WTC11 (cell line): ENCODE measurements around the gene MAP3K10. TPM values are rescaled to one million over a fixed set of nuclear protein-coding genes. Genes with fewer than 3 reads are reported as not detected.

ENCODE experiments used
- ATAC-seq: fragments of 200-7000 bp; cut with Tn5 transposase; 2 replicates; pipeline ENCODE4 v1.10.0; 2021; ENCODE audit warnings: mild to moderate bottlenecking, moderate library complexity
- CTCF ChIA-PET: fragments of 300-600 bp; sonication (Branson Sonifier 250); formaldehyde crosslinking; loops from one replicate; lab custom pipeline; 2021; ENCODE audit warnings: antibody characterized with exemption; lab: Charles Lee
- POLR2A ChIA-PET: fragments of 350-600 bp; sonication (Branson Sonifier 250); formaldehyde crosslinking; loops from one replicate; lab custom pipeline; 2021; ENCODE audit warnings: antibody characterized with exemption; lab: Charles Lee
- DNase-seq: peaks from one replicate; pipeline ENCODE4 v3.0.0; 2021; ENCODE audit warnings: low spot score
- H3K27ac Mint-ChIP-seq: 2 replicates; pipeline ENCODE4 v1.8.0; 2021; ENCODE audit warnings: mixed read lengths
- H3K27me3 Mint-ChIP-seq: 2 replicates; pipeline ENCODE4 v1.8.0; 2021; ENCODE audit warnings: low read depth, mild to moderate bottlenecking, moderate library complexity, mixed read lengths
- H3K36me3 Mint-ChIP-seq: 2 replicates; pipeline ENCODE4 v1.8.0; 2021; ENCODE audit warnings: mixed read lengths
- H3K4me1 Mint-ChIP-seq: 2 replicates; pipeline ENCODE4 v1.8.0; 2022; ENCODE audit warnings: mixed read lengths
- H3K4me3 Mint-ChIP-seq: 2 replicates; pipeline ENCODE4 v1.8.0; 2021; ENCODE audit warnings: mild to moderate bottlenecking, moderate library complexity, mixed read lengths
- H3K9me3 Mint-ChIP-seq: 2 replicates; pipeline ENCODE4 v1.8.0; 2021; ENCODE audit warnings: mixed read lengths
- FOXJ3 ChIP-seq: sonication (generic); formaldehyde crosslinking; IDR thresholded peaks from 2 replicates; pipeline ENCODE4 v1.9.0; 2021; ENCODE audit warnings: missing genetic modification reagents, mild to moderate bottlenecking, borderline replicate concordance
- FOXP1 ChIP-seq: sonication (generic); formaldehyde crosslinking; IDR thresholded peaks from 2 replicates; pipeline ENCODE4 v1.8.0; 2022; ENCODE audit warnings: missing genetic modification reagents, mild to moderate bottlenecking, moderate library complexity, borderline replicate concordance
- GTF2I ChIP-seq: fragments of 250-450 bp; sonication (Bioruptor Pico); conservative IDR thresholded peaks from 2 replicates; pipeline ENCODE4 v1.4.0; 2021; ENCODE audit warnings: mild to moderate bottlenecking
- NR2C2 ChIP-seq: sonication (generic); formaldehyde crosslinking; IDR thresholded peaks from 2 replicates; pipeline ENCODE4 v1.8.0; 2022; ENCODE audit warnings: mild to moderate bottlenecking, missing genetic modification reagents
- NR3C1 ChIP-seq: sonication (generic); formaldehyde crosslinking; conservative IDR thresholded peaks from 2 replicates; pipeline ENCODE4 v1.8.1; 2023; ENCODE audit warnings: low read depth, mild to moderate bottlenecking, missing genetic modification reagents
- OVOL2 ChIP-seq: fragments of 250-450 bp; sonication (Bioruptor Pico); IDR thresholded peaks from 2 replicates; pipeline ENCODE4 v1.9.0; 2021; ENCODE audit warnings: mild to moderate bottlenecking, borderline replicate concordance
- PRRX2 ChIP-seq: fragments of 250-450 bp; sonication (Bioruptor Pico); IDR thresholded peaks from 2 replicates; pipeline ENCODE4 v1.8.0; 2021; ENCODE audit warnings: mild to moderate bottlenecking
- TP53 ChIP-seq: sonication (generic); formaldehyde crosslinking; IDR thresholded peaks from 2 replicates; pipeline ENCODE4 v1.8.1; 2023; ENCODE audit warnings: mild to moderate bottlenecking, missing genetic modification reagents
- ZNF121 ChIP-seq: sonication (generic); formaldehyde crosslinking; IDR thresholded peaks from 2 replicates; pipeline ENCODE4 v1.8.0; 2023; ENCODE audit warnings: missing genetic modification reagents
- ZNF138 ChIP-seq: sonication (generic); formaldehyde crosslinking; conservative IDR thresholded peaks from 2 replicates; pipeline ENCODE4 v1.8.1; 2022; ENCODE audit warnings: mild to moderate bottlenecking, moderate library complexity, missing genetic modification reagents
- total RNA-seq: library from RNA; stranded (reverse); gene quantifications from 3 replicates; pipeline ENCODE4 v1.2.3, GENCODE V29; 2021
- TF ChIP-seq, protein P1 (sequence below): sonication (generic); formaldehyde crosslinking; IDR thresholded peaks from 2 replicates; pipeline ENCODE4 v1.8.1; 2023; ENCODE audit warnings: mild to moderate bottlenecking, moderate library complexity, missing genetic modification reagents
- TF ChIP-seq, protein P2 (sequence below): fragments of 250-450 bp; sonication (Bioruptor Pico); IDR thresholded peaks from 2 replicates; pipeline ENCODE4 v1.8.0; 2021; ENCODE audit warnings: mild to moderate bottlenecking
- TF ChIP-seq, protein P3 (sequence below): sonication (generic); formaldehyde crosslinking; IDR thresholded peaks from 2 replicates; pipeline ENCODE4 v1.8.0; 2022; ENCODE audit warnings: mild to moderate bottlenecking, missing genetic modification reagents
- TF ChIP-seq, protein P4 (sequence below): sonication (generic); formaldehyde crosslinking; IDR thresholded peaks from 2 replicates; pipeline ENCODE4 v1.8.0; 2023; ENCODE audit warnings: missing genetic modification reagents, mild to moderate bottlenecking, borderline replicate concordance
- TF ChIP-seq, protein P5 (sequence below): fragments of 250-450 bp; sonication (Bioruptor Pico); IDR thresholded peaks from 2 replicates; pipeline ENCODE4 v1.9.0; 2021; ENCODE audit warnings: mild to moderate bottlenecking
- TF ChIP-seq, protein P6 (sequence below): fragments of 250-450 bp; sonication (Bioruptor Pico); IDR thresholded peaks from 2 replicates; pipeline ENCODE4 v2.1.2; 2022; ENCODE audit warnings: mild to moderate bottlenecking, moderate library complexity

MAP3K10 gene
- total RNA-seq, 1 experiment from 2014 or later: 23.5 TPM

DNA sequence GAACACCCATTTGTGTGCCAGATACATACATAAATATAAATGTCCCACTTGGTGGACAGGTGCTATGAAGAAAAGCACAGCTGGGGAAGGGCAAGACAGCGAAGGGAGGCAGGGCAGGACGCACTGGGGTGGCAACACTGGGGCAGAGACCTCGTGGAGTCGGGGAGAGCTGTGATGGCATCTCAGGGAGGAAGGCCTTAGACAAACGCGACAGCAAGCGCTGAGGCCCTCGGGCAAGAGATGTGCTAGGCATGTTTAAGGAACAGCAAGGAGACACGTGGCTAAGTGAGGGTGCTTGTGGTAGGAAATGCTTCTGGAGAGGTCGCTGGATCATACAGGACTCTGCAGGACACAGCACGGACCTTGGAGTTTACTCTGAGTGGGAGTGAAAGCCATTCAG, 58.6 kb downstream of the MAP3K10 start (continued):
- TF ChIP-seq, protein P1, sequence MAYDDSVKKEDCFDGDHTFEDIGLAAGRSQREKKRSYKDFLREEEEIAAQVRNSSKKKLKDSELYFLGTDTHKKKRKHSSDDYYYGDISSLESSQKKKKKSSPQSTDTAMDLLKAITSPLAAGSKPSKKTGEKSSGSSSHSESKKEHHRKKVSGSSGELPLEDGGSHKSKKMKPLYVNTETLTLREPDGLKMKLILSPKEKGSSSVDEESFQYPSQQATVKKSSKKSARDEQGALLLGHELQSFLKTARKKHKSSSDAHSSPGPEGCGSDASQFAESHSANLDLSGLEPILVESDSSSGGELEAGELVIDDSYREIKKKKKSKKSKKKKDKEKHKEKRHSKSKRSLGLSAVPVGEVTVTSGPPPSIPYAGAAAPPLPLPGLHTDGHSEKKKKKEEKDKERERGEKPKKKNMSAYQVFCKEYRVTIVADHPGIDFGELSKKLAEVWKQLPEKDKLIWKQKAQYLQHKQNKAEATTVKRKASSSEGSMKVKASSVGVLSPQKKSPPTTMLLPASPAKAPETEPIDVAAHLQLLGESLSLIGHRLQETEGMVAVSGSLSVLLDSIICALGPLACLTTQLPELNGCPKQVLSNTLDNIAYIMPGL (CRISPR knock-in tag): no peak
- TF ChIP-seq NR3C1 (no peak), FOXJ3 (CRISPR knock-in tag) (no peak), TP53 (no peak), NR2C2 (CRISPR knock-in tag) (no peak), GTF2I (CRISPR knock-in tag) (no peak)
- TF ChIP-seq, protein P2, sequence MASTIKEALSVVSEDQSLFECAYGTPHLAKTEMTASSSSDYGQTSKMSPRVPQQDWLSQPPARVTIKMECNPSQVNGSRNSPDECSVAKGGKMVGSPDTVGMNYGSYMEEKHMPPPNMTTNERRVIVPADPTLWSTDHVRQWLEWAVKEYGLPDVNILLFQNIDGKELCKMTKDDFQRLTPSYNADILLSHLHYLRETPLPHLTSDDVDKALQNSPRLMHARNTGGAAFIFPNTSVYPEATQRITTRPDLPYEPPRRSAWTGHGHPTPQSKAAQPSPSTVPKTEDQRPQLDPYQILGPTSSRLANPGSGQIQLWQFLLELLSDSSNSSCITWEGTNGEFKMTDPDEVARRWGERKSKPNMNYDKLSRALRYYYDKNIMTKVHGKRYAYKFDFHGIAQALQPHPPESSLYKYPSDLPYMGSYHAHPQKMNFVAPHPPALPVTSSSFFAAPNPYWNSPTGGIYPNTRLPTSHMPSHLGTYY (CRISPR knock-in tag): no peak
- TF ChIP-seq, protein P3, sequence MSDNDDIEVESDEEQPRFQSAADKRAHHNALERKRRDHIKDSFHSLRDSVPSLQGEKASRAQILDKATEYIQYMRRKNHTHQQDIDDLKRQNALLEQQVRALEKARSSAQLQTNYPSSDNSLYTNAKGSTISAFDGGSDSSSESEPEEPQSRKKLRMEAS (CRISPR knock-in tag): no peak

DNA sequence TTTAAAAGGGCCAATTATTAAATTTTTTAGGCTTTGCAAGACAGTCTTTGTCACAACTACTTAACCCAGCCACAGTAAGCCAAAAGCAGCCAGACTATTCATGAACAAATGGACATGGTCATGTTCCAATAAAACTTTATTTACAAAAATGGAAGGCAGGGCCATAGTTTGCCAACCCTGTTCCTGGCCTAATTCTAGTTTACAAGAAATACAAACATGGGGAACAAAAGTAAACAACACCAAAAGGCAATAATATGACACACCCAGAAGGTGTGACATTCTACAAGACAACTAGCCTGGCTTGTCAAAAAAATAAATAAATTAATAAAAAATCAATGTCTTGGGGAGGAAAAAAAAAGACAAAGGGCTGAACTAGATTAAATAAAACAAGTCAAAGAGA, 60.0 kb downstream of the MAP3K10 start:
- POLR2A ChIA-PET: no interaction called here
- H3K9me3 Mint-ChIP-seq: no peaks in the 10 kb centered on the region

DNA sequence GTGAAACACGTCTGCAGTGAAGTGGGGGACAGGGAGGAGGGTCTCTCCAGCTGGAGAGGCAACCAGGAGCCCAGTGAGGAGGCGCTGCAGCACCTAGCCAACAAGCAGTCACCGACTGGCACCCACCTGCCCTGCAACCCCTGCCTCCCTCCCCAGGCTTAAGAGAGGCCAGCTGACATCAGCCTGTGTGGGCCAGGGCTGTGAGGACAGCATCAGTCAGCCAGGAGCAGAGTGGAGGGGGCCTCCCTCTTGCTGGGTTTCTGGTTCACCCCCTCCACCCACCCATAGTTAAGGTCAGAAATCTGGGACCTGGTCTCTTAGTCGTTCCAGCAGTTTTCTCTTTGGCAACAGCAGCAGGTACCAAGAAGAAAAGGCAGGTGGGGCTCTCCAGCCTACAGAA, 60.8 kb downstream of the MAP3K10 start:
- H3K4me1 Mint-ChIP-seq: peaks cover 16% of the 10 kb centered on the region
- no peaks in the 10 kb centered on the region for H3K9me3 Mint-ChIP-seq
- H3K27ac Mint-ChIP-seq: peak overlapping the region; percentile 72; the same call in 1 of the 2 replicates
- CTCF ChIA-PET: interaction anchor here (0.6 to 1.8 kb wide), 14 partner anchors 11 to 297 kb away, joined by 3 to 20 read pairs (median 4); partner anchors contain the start of genes C19orf47, PLD3 and TTC9B
- H3K27me3 Mint-ChIP-seq: no peaks in the 10 kb centered on the region
- TF ChIP-seq, protein P4, sequence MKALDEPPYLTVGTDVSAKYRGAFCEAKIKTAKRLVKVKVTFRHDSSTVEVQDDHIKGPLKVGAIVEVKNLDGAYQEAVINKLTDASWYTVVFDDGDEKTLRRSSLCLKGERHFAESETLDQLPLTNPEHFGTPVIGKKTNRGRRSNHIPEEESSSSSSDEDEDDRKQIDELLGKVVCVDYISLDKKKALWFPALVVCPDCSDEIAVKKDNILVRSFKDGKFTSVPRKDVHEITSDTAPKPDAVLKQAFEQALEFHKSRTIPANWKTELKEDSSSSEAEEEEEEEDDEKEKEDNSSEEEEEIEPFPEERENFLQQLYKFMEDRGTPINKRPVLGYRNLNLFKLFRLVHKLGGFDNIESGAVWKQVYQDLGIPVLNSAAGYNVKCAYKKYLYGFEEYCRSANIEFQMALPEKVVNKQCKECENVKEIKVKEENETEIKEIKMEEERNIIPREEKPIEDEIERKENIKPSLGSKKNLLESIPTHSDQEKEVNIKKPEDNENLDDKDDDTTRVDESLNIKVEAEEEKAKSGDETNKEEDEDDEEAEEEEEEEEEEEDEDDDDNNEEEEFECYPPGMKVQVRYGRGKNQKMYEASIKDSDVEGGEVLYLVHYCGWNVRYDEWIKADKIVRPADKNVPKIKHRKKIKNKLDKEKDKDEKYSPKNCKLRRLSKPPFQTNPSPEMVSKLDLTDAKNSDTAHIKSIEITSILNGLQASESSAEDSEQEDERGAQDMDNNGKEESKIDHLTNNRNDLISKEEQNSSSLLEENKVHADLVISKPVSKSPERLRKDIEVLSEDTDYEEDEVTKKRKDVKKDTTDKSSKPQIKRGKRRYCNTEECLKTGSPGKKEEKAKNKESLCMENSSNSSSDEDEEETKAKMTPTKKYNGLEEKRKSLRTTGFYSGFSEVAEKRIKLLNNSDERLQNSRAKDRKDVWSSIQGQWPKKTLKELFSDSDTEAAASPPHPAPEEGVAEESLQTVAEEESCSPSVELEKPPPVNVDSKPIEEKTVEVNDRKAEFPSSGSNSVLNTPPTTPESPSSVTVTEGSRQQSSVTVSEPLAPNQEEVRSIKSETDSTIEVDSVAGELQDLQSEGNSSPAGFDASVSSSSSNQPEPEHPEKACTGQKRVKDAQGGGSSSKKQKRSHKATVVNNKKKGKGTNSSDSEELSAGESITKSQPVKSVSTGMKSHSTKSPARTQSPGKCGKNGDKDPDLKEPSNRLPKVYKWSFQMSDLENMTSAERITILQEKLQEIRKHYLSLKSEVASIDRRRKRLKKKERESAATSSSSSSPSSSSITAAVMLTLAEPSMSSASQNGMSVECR (CRISPR knock-in tag): no peak
- TF ChIP-seq ZNF138 (CRISPR knock-in tag): no peak
- TF ChIP-seq, protein P5, sequence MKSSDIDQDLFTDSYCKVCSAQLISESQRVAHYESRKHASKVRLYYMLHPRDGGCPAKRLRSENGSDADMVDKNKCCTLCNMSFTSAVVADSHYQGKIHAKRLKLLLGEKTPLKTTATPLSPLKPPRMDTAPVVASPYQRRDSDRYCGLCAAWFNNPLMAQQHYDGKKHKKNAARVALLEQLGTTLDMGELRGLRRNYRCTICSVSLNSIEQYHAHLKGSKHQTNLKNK (CRISPR knock-in tag): no peak
- TF ChIP-seq, protein P6, sequence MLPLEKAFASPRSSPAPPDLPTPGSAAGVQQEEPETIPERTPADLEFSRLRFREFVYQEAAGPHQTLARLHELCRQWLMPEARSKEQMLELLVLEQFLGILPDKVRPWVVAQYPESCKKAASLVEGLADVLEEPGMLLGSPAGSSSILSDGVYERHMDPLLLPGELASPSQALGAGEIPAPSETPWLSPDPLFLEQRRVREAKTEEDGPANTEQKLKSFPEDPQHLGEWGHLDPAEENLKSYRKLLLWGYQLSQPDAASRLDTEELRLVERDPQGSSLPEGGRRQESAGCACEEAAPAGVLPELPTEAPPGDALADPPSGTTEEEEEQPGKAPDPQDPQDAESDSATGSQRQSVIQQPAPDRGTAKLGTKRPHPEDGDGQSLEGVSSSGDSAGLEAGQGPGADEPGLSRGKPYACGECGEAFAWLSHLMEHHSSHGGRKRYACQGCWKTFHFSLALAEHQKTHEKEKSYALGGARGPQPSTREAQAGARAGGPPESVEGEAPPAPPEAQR (CRISPR knock-in tag): no peak
- POLR2A ChIA-PET: no interaction called here
- ATAC-seq (no peak), DNase-seq (no peak)
- peaks cover 23% of the 10 kb centered on the region for H3K36me3 Mint-ChIP-seq
- H3K4me3 Mint-ChIP-seq: no peak overlapping the region

More for the DNA sequence above, 60.0 kb downstream of the MAP3K10 start:
- no peaks in the 10 kb centered on the region for H3K27me3 Mint-ChIP-seq
- no peak for DNase-seq
- CTCF ChIA-PET: interaction anchor here (1.6 to 1.8 kb wide), 2 partner anchors 34 to 298 kb away, joined by 3 to 20 read pairs; partner anchors contain the start of gene TTC9B
- no peak overlapping the region for H3K4me3 Mint-ChIP-seq
- peaks cover 16% of the 10 kb centered on the region for H3K4me1 Mint-ChIP-seq
- H3K36me3 Mint-ChIP-seq: peaks cover 22% of the 10 kb centered on the region
- no peak for TF ChIP-seq OVOL2 (CRISPR knock-in tag)
- TF ChIP-seq, protein P6 (CRISPR knock-in tag): no peak
- TF ChIP-seq ZNF121 (CRISPR knock-in tag): no peak
- no peak for TF ChIP-seq PRRX2 (CRISPR knock-in tag)
- TF ChIP-seq FOXP1: no peak
- no peak overlapping the region for H3K27ac Mint-ChIP-seq
- no peak for ATAC-seq
